Mesenchymal stem cell (in vitro differentiated cells and primary cell): ENCODE measurements around the gene CEP128.

Experiments used
- DNase-seq: peaks from one replicate; pipeline ENCODE4 v3.0.0-alpha.2; 2013
- H2AFZ ChIP-seq: one replicate; pipeline ENCODE4 v1.6.1; 2013; ENCODE audit warnings: low read depth, mild to moderate bottlenecking, control low read depth, inconsistent platforms, low read length, moderate library complexity
- H2AK5ac ChIP-seq: 2 replicates; pipeline ENCODE4 v1.6.1; 2013; ENCODE audit warnings: low read length, moderate library complexity, mild to moderate bottlenecking, inconsistent platforms; ENCODE audit not compliant: severe bottlenecking
- H2BK120ac ChIP-seq: one replicate; pipeline ENCODE4 v1.6.1; 2013; ENCODE audit warnings: low read depth, mild to moderate bottlenecking, inconsistent platforms, low read length, moderate library complexity
- H2BK12ac ChIP-seq, 2 experiments: one replicate each; pipeline ENCODE4 v1.6.1; 2013; ENCODE audit warnings: inconsistent platforms in 2 of 2, low read length in 2 of 2, mild to moderate bottlenecking in 2 of 2, moderate library complexity in 2 of 2, control low read depth in 1 of 2
- H2BK15ac ChIP-seq: one replicate; pipeline ENCODE4 v1.6.1; 2013; ENCODE audit warnings: mild to moderate bottlenecking, low read depth, inconsistent platforms; ENCODE audit not compliant: poor library complexity, severe bottlenecking
- H2BK5ac ChIP-seq: 2 replicates; pipeline ENCODE4 v1.6.1; 2013; ENCODE audit warnings: low read depth, mild to moderate bottlenecking, low read length, control low read depth, inconsistent platforms; ENCODE audit not compliant: poor library complexity, severe bottlenecking
- H3K14ac ChIP-seq, 2 experiments: one replicate each; pipeline ENCODE4 v1.6.1; 2013; ENCODE audit warnings: inconsistent platforms in 2 of 2, low read length in 2 of 2, control low read depth in 1 of 2, mild to moderate bottlenecking in 1 of 2, moderate library complexity in 1 of 2
- H3K18ac ChIP-seq, 2 experiments: one replicate each; pipeline ENCODE4 v1.6.1; 2013; ENCODE audit warnings: inconsistent platforms in 2 of 2, low read length in 2 of 2, control low read depth in 1 of 2, low read depth in 1 of 2, mild to moderate bottlenecking in 1 of 2
- H3K23ac ChIP-seq, 2 experiments: one replicate each; pipeline ENCODE4 v1.6.1; 2013; ENCODE audit warnings: inconsistent platforms in 2 of 2, low read length in 2 of 2, mild to moderate bottlenecking in 2 of 2, moderate library complexity in 2 of 2, control low read depth in 1 of 2
- H3K27ac ChIP-seq: 2 replicates; pipeline ENCODE4 v1.5.1; 2013; ENCODE audit warnings: mild to moderate bottlenecking, moderate library complexity, low read length, control low read depth, inconsistent platforms; ENCODE audit not compliant: poor library complexity, severe bottlenecking
- H3K27me3 ChIP-seq, 2 experiments: 2 replicates each; pipeline versions ENCODE4 v1.6.1 to v1.7.0; 2013; ENCODE audit warnings: low read length in 2 of 2, mild to moderate bottlenecking in 2 of 2, moderate library complexity in 2 of 2, control low read depth in 1 of 2, inconsistent platforms in 1 of 2; ENCODE audit not compliant: control insufficient read depth in 1 of 2, insufficient read depth in 1 of 2
- H3K36me3 ChIP-seq, 2 experiments: 2 replicates each; pipeline versions ENCODE4 v1.6.1 to v1.7.0; 2013; ENCODE audit warnings: low read length in 2 of 2, control low read depth in 1 of 2, inconsistent platforms in 1 of 2, low read depth in 1 of 2, mild to moderate bottlenecking in 1 of 2; ENCODE audit not compliant: insufficient read depth in 2 of 2, control insufficient read depth in 1 of 2
- H3K4ac ChIP-seq, 2 experiments: one replicate each; pipeline ENCODE4 v1.6.1; 2013; ENCODE audit warnings: inconsistent platforms in 2 of 2, low read length in 2 of 2, mild to moderate bottlenecking in 2 of 2, moderate library complexity in 2 of 2, control low read depth in 1 of 2, low read depth in 1 of 2
- H3K4me1 ChIP-seq: 2 replicates; pipeline ENCODE4 v1.6.1; 2013; ENCODE audit warnings: low read depth, low read length, control low read depth; ENCODE audit not compliant: control insufficient read depth, insufficient read depth
- H3K4me2 ChIP-seq: 2 replicates; pipeline ENCODE4 v1.6.1; 2013; ENCODE audit warnings: low read length, mild to moderate bottlenecking, inconsistent platforms; ENCODE audit not compliant: poor library complexity, severe bottlenecking
- H3K4me3 ChIP-seq, 2 experiments: 2 replicates each; pipeline versions ENCODE4 v1.5.1 to v1.7.0; 2013; ENCODE audit warnings: low read length in 2 of 2, mild to moderate bottlenecking in 2 of 2, control low read depth in 1 of 2, low read depth in 1 of 2; ENCODE audit not compliant: insufficient read depth in 1 of 2
- H3K79me1 ChIP-seq: replicated peaks from 2 replicates; pipeline ENCODE4 v1.6.1; 2013; ENCODE audit warnings: mild to moderate bottlenecking, control low read depth, low read length, inconsistent platforms; ENCODE audit not compliant: poor library complexity, severe bottlenecking
- H3K9ac ChIP-seq: 2 replicates; pipeline ENCODE4 v1.7.0; 2013; ENCODE audit warnings: mild to moderate bottlenecking, low read length, moderate library complexity
- H3K9me3 ChIP-seq: 2 replicates; pipeline ENCODE4 v1.7.0; 2013; ENCODE audit warnings: mild to moderate bottlenecking, low read length; ENCODE audit not compliant: control insufficient read depth
- H4K8ac ChIP-seq: one replicate; pipeline ENCODE4 v1.6.1; 2013; ENCODE audit warnings: inconsistent platforms, mild to moderate bottlenecking, low read length, moderate library complexity
- H4K91ac ChIP-seq: one replicate; pipeline ENCODE4 v1.6.1; 2013; ENCODE audit warnings: mild to moderate bottlenecking, low read length, inconsistent platforms
- WGBS: methylation state at CpG from one replicate; pipeline ENCODE4 v1.1.7; 2013; ENCODE audit warnings: mixed read lengths; 5-methylcytosine and 5-hydroxymethylcytosine counted together

CEP128 gene

DNA sequence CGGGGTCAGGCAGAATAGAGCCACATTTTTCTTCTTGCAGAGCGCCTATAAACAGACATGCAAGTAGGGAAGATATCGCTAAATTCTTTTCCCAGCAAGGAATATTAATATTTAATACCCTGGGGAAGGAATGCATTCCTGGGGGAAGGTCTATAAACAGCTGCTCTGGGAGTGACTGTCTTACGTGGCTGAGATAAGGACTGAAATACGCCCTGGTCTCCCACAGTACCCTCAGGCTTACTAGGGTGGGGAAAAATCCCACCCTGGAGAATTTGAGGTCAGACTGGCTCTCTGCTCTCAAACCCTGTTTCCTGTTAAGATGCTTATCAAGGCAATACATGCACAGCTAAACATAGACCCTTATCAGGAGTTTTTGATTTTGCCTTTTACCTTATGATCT lies 262.3 kb downstream of the CEP128 start:
- WGBS, result 94% methylated on average over 3 of the region's 5 CpGs
- H3K9ac ChIP-seq, result no peak overlapping the region
- H3K14ac ChIP-seq, result no peak overlapping the region
- H3K4me2 ChIP-seq, result no peak overlapping the region
- no peak overlapping the region for H2BK120ac ChIP-seq
- no peak overlapping the region for H3K4me3 ChIP-seq
- peaks cover 39% of the 10 kb centered on the region for H3K9me3 ChIP-seq
- H2BK5ac ChIP-seq, result no peak overlapping the region
- H3K27me3 ChIP-seq, result no peaks in the 10 kb centered on the region
- no peak overlapping the region for H2BK15ac ChIP-seq
- no peak overlapping the region for H3K18ac ChIP-seq
- H3K23ac ChIP-seq, result no peak overlapping the region
- no peaks in the 10 kb centered on the region for H3K4me1 ChIP-seq
- H4K8ac ChIP-seq, result no peak overlapping the region
- no peak overlapping the region for H3K27ac ChIP-seq
- no peak overlapping the region for H2AK5ac ChIP-seq
- no peak for DNase-seq
- H3K4ac ChIP-seq, result no peak overlapping the region
- H3K36me3 ChIP-seq, result no peaks in the 10 kb centered on the region
- no peak overlapping the region for H2AFZ ChIP-seq
- no peak overlapping the region for H4K91ac ChIP-seq
- H3K79me1 ChIP-seq, result no peaks in the 10 kb centered on the region
- no peak overlapping the region for H2BK12ac ChIP-seq

- H4K91ac ChIP-seq, result no peak overlapping the region
- H2AFZ ChIP-seq, result no peak overlapping the region
- no peaks in the 10 kb centered on the region for H3K36me3 ChIP-seq
- no peaks in the 10 kb centered on the region for H3K27me3 ChIP-seq
- H4K8ac ChIP-seq, result no peak overlapping the region
- no peak overlapping the region for H3K9ac ChIP-seq
- H2BK12ac ChIP-seq, result no peak overlapping the region
- H3K18ac ChIP-seq, result no peak overlapping the region
- 86% methylated on average over 3 of the region's 3 CpGs for WGBS
- no peak overlapping the region for H2BK5ac ChIP-seq
- H3K4ac ChIP-seq, result no peak overlapping the region
- no peak overlapping the region for H2AK5ac ChIP-seq
- no peak overlapping the region for H3K27ac ChIP-seq
- H3K4me1 ChIP-seq, result no peaks in the 10 kb centered on the region
- no peak overlapping the region for H2BK120ac ChIP-seq
- DNase-seq, result peak; percentile 38
- no peak overlapping the region for H3K14ac ChIP-seq
- H2BK15ac ChIP-seq, result no peak overlapping the region
- H3K79me1 ChIP-seq, result no peaks in the 10 kb centered on the region
- H3K9me3 ChIP-seq, result peaks cover 36% of the 10 kb centered on the region
- no peak overlapping the region for H3K4me2 ChIP-seq
- H3K4me3 ChIP-seq, result no peak overlapping the region
- H3K23ac ChIP-seq, result no peak overlapping the region
These were observed 263.1 kb downstream of the CEP128 start for GRCh38 chr14:80678436-80678835.

- Histone ChIP-seq H3K79me1 (peaks cover 2% of the 10 kb centered on the region), H3K18ac (no peak overlapping the region), H4K8ac (no peak overlapping the region), H3K9ac (no peak overlapping the region), H2BK5ac (no peak overlapping the region), H3K23ac (no peak overlapping the region), H2BK120ac (no peak overlapping the region), H4K91ac (no peak overlapping the region), H3K27me3 (no peaks in the 10 kb centered on the region), H3K4me3 (no peak overlapping the region), H3K4me2 (no peak overlapping the region), H3K36me3 (no peaks in the 10 kb centered on the region), H3K14ac (no peak overlapping the region), H2BK12ac (no peak overlapping the region), H2AK5ac (no peak overlapping the region), H3K27ac (no peak overlapping the region), H2BK15ac (no peak overlapping the region), H3K4me1 (no peaks in the 10 kb centered on the region), H3K4ac (no peak overlapping the region), H3K9me3 (no peaks in the 10 kb centered on the region), H2AFZ (no peak overlapping the region)
- WGBS, result no CpG with 5 or more reads among the region's 2 CpGs
- no peak for DNase-seq
These were observed 272.1 kb downstream of the CEP128 start for GRCh38 chr14:80669426-80669825.

DNA sequence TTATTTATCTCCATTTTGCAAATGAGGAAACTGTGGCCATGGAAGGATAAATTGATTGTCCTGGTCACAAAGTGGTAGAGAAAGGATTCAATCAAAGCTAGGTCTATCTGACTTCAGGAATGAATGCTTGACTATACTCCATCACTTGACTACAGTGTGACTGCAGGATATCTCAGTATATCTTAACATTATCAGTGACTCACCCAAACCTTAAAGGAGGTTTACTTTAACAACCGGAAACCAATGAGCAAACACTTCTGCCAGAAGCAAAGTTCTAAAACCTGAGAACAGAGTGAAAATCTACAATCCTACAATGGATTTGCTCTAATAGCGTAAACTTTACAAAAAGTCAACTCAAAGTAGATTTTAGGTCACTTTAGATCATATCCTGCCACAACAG lies 277.0 kb downstream of the CEP128 start:
- no peaks in the 10 kb centered on the region for H3K4me1 ChIP-seq
- WGBS, result 19% methylated on average over 2 of the region's 2 CpGs

More for the DNA sequence above, 277.0 kb downstream of the CEP128 start:
- H3K9me3 ChIP-seq, result no peaks in the 10 kb centered on the region
- no peaks in the 10 kb centered on the region for H3K36me3 ChIP-seq
- no peak overlapping the region for H3K4ac ChIP-seq
- H3K23ac ChIP-seq, result no peak overlapping the region
- no peak overlapping the region for H2AK5ac ChIP-seq
- H2BK15ac ChIP-seq, result no peak overlapping the region
- H3K18ac ChIP-seq, result no peak overlapping the region
- H3K9ac ChIP-seq, result no peak overlapping the region
- no peak overlapping the region for H3K27ac ChIP-seq
- H3K4me3 ChIP-seq, result no peak overlapping the region
- peak; percentile 68 for DNase-seq
- no peak overlapping the region for H2BK5ac ChIP-seq
- H4K91ac ChIP-seq, result no peak overlapping the region
- no peak overlapping the region for H3K4me2 ChIP-seq
- H3K14ac ChIP-seq, result no peak overlapping the region
- H2BK120ac ChIP-seq, result no peak overlapping the region
- H4K8ac ChIP-seq, result no peak overlapping the region
- H3K27me3 ChIP-seq, result no peaks in the 10 kb centered on the region
- H2BK12ac ChIP-seq, result no peak overlapping the region
- H2AFZ ChIP-seq, result no peak overlapping the region
- H3K79me1 ChIP-seq, result no peaks in the 10 kb centered on the region
